HCT116 (cell line): ENCODE results near the gene RIPOR2. TPM values are rescaled to one million over a fixed set of nuclear protein-coding genes. Genes with fewer than 3 reads are reported as not detected.

Experiments used
- ATAC-seq: fragments of 200-7000 bp; cut with Tn5 transposase; 2 replicates; pipeline ENCODE4 v1.9.1; 2020; ENCODE audit warnings: mild to moderate bottlenecking, moderate library complexity
- BruUV-seq: library from RNA; stranded (reverse); fragments of 400-500 nt; replicated peaks from 2 replicates; lab custom pipeline; 2021; lab: Mats Ljungman, UMichigan
- CTCF ChIA-PET: fragments of 300-600 bp; sonication (Branson Sonifier 250); formaldehyde crosslinking; loops from one replicate; lab custom pipeline; 2021; ENCODE audit warnings: antibody characterized with exemption; lab: Charles Lee
- POLR2A ChIA-PET: fragments of 300-600, 350-600 bp; sonication (Branson Sonifier 250); formaldehyde crosslinking; loops from one replicate; lab custom pipeline; 2021; ENCODE audit warnings: antibody characterized with exemption; lab: Charles Lee
- RAD21 ChIA-PET, 2 experiments: fragments of 300-600 bp; sonication (Branson Sonifier 250); formaldehyde crosslinking; loops; one replicate each; lab custom pipeline; 2023; ENCODE audit warnings: low total read pairs in 2 of 2; ENCODE audit not compliant: uncharacterized antibody in 2 of 2, unreplicated experiment in 2 of 2, low non-redundant PET in 1 of 2; lab: Charles Lee
- DNase-seq: peaks from one replicate; pipeline ENCODE4 v3.0.0-alpha.2; 2010; ENCODE audit warnings: low read depth, low spot score
- H2AFZ ChIP-seq: fragments of 200-600 bp; shearing (Covaris generic), sonication (generic); 2 replicates; pipeline ENCODE4 v1.6.1; 2017; ENCODE audit warnings: low read depth, mixed run types, mixed read lengths, antibody characterized with exemption, low read length; ENCODE audit not compliant: poor library complexity, severe bottlenecking
- H3K27ac ChIP-seq: 2 replicates; pipeline ENCODE4 v1.5.1; 2012; ENCODE audit warnings: low read depth, low read length
- H3K27me3 ChIP-seq: fragments of 200-600 bp; sonication (generic); 2 replicates; pipeline ENCODE4 v1.6.1; 2016; ENCODE audit warnings: mixed run types, low read length, mixed read lengths; ENCODE audit not compliant: insufficient read depth
- H3K36me3 ChIP-seq, 2 experiments: fragments of 200-500 bp in 1 of 2; fragments of 200-600 bp in 1 of 2; sonication (Bioruptor generic) in 1 of 2; sonication (generic) in 1 of 2; 2 replicates each; pipeline versions ENCODE4 v1.5.1 to v1.6.1; 2014 to 2016; ENCODE audit warnings: low read length in 2 of 2, inconsistent platforms in 1 of 2, mixed read lengths in 1 of 2, mixed run types in 1 of 2; ENCODE audit not compliant: insufficient read depth in 2 of 2, control insufficient read depth in 1 of 2
- H3K4me1 ChIP-seq, 2 experiments: fragments of 200-600 bp in 1 of 2; sonication (generic) in 1 of 2; 2 replicates each; pipeline versions ENCODE4 v1.5.1 to v1.6.1; 2012 to 2017; ENCODE audit warnings: low read length in 2 of 2, inconsistent platforms in 1 of 2, mild to moderate bottlenecking in 1 of 2, mixed read lengths in 1 of 2, mixed run types in 1 of 2, moderate library complexity in 1 of 2; ENCODE audit not compliant: insufficient read depth in 2 of 2, control insufficient read depth in 1 of 2
- H3K4me2 ChIP-seq: fragments of 200-600 bp; sonication (generic); 2 replicates; pipeline ENCODE4 v1.6.1; 2017; ENCODE audit warnings: mixed run types, low read length, mixed read lengths
- H3K4me3 ChIP-seq, 2 experiments: fragments of 200-600 bp in 1 of 2; sonication (generic) in 1 of 2; replicated peaks in 1 of 2; 2 replicates each; pipeline ENCODE4 v1.5.1; 2011 to 2016; ENCODE audit warnings: low read length in 2 of 2, control low read depth in 1 of 2, low read depth in 1 of 2, mild to moderate bottlenecking in 1 of 2, mixed read lengths in 1 of 2, mixed run types in 1 of 2
- H3K79me2 ChIP-seq: fragments of 200-600 bp; sonication (generic); 2 replicates; pipeline ENCODE4 v1.6.1; 2017; ENCODE audit warnings: mild to moderate bottlenecking, mixed run types, low read length, moderate library complexity, mixed read lengths; ENCODE audit not compliant: insufficient read depth
- H3K9ac ChIP-seq: fragments of 200-600 bp; sonication (generic); 2 replicates; pipeline ENCODE4 v1.6.1; 2016; ENCODE audit warnings: low read length, mixed read lengths
- H3K9me2 ChIP-seq: fragments of 200-600 bp; sonication (generic), shearing (Covaris generic); 2 replicates; pipeline ENCODE4 v1.6.1; 2017; ENCODE audit warnings: mixed run types, mild to moderate bottlenecking, moderate library complexity; ENCODE audit not compliant: insufficient read depth
- H3K9me3 ChIP-seq, 2 experiments: fragments of 200-500 bp in 1 of 2; fragments of 200-600 bp in 1 of 2; sonication (Bioruptor generic) in 1 of 2; sonication (generic) in 1 of 2; 2 replicates each; pipeline ENCODE4 v1.6.1; 2014 to 2017; ENCODE audit warnings: low read length in 2 of 2, mixed read lengths in 2 of 2, inconsistent platforms in 1 of 2, low read depth in 1 of 2, mild to moderate bottlenecking in 1 of 2, mixed run types in 1 of 2, moderate library complexity in 1 of 2; ENCODE audit not compliant: control insufficient read depth in 1 of 2, insufficient read depth in 1 of 2
- H4K20me1 ChIP-seq: fragments of 200-600 bp; sonication (generic), shearing (Covaris generic); 2 replicates; pipeline ENCODE4 v1.6.1; 2017; ENCODE audit warnings: mixed run types, mild to moderate bottlenecking, moderate library complexity; ENCODE audit not compliant: insufficient read depth
- CTCF ChIP-seq, 3 experiments: fragments of 200-600 bp in 1 of 3; sonication (generic) in 1 of 3; IDR thresholded peaks in 2 of 3; conservative IDR thresholded peaks in 1 of 3; 2 replicates each; pipeline ENCODE4 v1.5.1; 2012 to 2017; ENCODE audit warnings: low read depth in 2 of 3, low read length in 2 of 3, antibody characterized with exemption in 1 of 3, borderline replicate concordance in 1 of 3, control low read depth in 1 of 3, mild to moderate bottlenecking in 1 of 3, mixed read lengths in 1 of 3, mixed run types in 1 of 3, moderate library complexity in 1 of 3; ENCODE audit not compliant: insufficient read depth in 1 of 3
- FOSL1 ChIP-seq: IDR thresholded peaks from 2 replicates; pipeline ENCODE4 v1.6.1; 2012; ENCODE audit warnings: low read depth
- JUND ChIP-seq: IDR thresholded peaks from 2 replicates; pipeline ENCODE4 v1.6.1; 2012
- SRF ChIP-seq: IDR thresholded peaks from 2 replicates; pipeline ENCODE4 v1.6.1; 2012; ENCODE audit warnings: low read depth
- TCF7L2 ChIP-seq: IDR thresholded peaks from 2 replicates; pipeline ENCODE4 v1.7.0; 2011; ENCODE audit warnings: borderline replicate concordance, inconsistent platforms; ENCODE audit not compliant: insufficient read depth, insufficient read length; ENCODE audit errors: extremely low read depth
- intact Hi-C: fragments of 100-400 bp; cut with micrococcal nuclease; formaldehyde crosslinking; loops from 2 replicates; pipeline ENCODE4 v1.10.0; 2022
- total RNA-seq: library from RNA; stranded (reverse); gene quantifications from one replicate; pipeline ENCODE4 v1.2.1, GENCODE V29; 2021; ENCODE audit not compliant: unreplicated experiment
- TF ChIP-seq, protein P1 (sequence below): IDR thresholded peaks from 2 replicates; pipeline ENCODE4 v1.6.1; 2012

The RIPOR2 gene
- total RNA-seq, 1 experiment from 2014 or later: 0.44 TPM

DNA sequence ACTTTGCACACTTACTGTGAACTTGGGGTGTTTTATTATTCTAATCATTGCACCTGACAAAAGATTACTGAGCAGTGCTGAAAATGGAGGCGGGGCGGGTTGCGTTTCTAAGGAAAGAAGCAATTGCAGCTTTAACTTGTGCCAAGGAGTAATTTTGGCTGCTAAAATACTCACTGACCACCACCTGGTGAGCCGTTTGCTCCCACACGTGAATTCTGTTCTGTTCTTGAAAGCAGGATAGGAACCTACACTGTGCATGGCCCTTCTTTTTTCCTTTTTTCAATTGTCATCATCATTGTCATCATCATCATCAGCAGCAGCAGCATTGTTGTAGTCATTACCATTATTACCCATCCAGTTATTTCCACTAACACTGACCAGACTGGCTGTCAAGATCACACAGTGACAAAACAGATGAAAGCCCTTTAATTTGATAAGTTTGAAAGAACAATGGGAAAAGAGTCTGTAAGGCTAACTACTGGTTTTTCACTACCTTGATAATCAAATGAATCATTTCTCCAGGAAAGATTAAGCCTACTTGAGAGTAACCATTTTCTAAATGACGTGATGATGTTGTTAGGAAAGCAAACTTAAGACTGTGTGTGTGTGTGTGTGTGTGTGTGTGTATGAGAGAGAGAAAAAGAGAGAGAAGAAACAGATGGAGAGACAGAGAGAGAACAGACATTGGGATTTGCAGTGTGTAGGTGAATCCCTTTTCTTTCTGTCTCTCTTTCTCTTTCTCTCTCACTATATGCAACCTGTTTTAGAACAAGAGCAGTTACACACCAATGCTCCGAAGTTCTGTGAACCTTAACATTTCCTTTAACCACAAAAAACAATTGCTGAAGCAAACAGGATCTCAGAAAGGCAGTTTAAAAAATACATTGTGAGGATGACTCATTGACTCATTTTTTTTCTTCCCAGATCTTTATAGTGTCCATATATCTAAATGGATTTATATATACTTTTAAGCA is 3.8 kb downstream of the RIPOR2 start:
- POLR2A ChIA-PET: no interaction called here

More for the DNA sequence above, 3.8 kb downstream of the RIPOR2 start:
- no peaks in the 10 kb centered on the region; a peak in 1 of 4 replicates for H3K4me1 ChIP-seq
- H3K9me2 ChIP-seq: no peaks in the 10 kb centered on the region
- H3K79me2 ChIP-seq: no peaks in the 10 kb centered on the region
- H3K27me3 ChIP-seq: peaks cover 8% of the 10 kb centered on the region; the same call in 1 of the 2 replicates
- H3K9me3 ChIP-seq: no peaks in the 10 kb centered on the region
- no peak for TF ChIP-seq TCF7L2
- TF ChIP-seq CTCF (IDR thresholded peaks at IDR 0.05 in 2 of 3, conservative IDR thresholded peaks at IDR 0.05 in 1 of 3; ENCODE audit: borderline replicate concordance in 1 of 3, insufficient read depth in 1 of 3, low read depth in 2 of 3, low read length in 2 of 3): no peak
- TF ChIP-seq SRF: no peak
- TF ChIP-seq, protein P1, sequence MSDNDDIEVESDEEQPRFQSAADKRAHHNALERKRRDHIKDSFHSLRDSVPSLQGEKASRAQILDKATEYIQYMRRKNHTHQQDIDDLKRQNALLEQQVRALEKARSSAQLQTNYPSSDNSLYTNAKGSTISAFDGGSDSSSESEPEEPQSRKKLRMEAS: no peak
- TF ChIP-seq FOSL1: no peak
- no peak for TF ChIP-seq JUND
- TF ChIP-seq, all 23 proteins: peak for 0
- Histone ChIP-seq H3K4me3 (no peak overlapping the region), H3K9ac (no peak overlapping the region), H4K20me1 (no peaks in the 10 kb centered on the region), H2AFZ (no peak overlapping the region), H3K36me3 (no peaks in the 10 kb centered on the region), H3K4me2 (no peak overlapping the region), H3K27ac (no peak overlapping the region)
- intact Hi-C loops: no loop called here
- ATAC-seq (no peak), DNase-seq (no peak)
- ChIA-PET RAD21 (no interaction called here), CTCF (interaction anchor here (0.8 to 1.6 kb wide), 4 partner anchors 21 to 509 kb away, joined by 3 to 8 read pairs (median 3); no protein-coding TSS in a partner anchor)
- no TSS peak for BruUV-seq
